GM18858 (cell line): ENCODE results near the gene CDC42EP2.
A peak's percentile ranks its signal among the peaks of the same experiment; 100 is the strongest.
"Not testable (repeated sequence)": the region's sequence is repeated elsewhere in the genome, so short reads cannot be mapped to it uniquely, and the experiment has no call there.

ENCODE experiments used
- ATAC-seq: cut with Tn5 transposase; IDR thresholded peaks from one replicate; pipeline ENCODE4 v1.9.1; 2021; ENCODE audit not compliant: unreplicated experiment

The CDC42EP2 gene

GRCh38 chr11:65317025-65317786, 2.5 kb downstream of the CDC42EP2 start:
- no peak for ATAC-seq

DNA sequence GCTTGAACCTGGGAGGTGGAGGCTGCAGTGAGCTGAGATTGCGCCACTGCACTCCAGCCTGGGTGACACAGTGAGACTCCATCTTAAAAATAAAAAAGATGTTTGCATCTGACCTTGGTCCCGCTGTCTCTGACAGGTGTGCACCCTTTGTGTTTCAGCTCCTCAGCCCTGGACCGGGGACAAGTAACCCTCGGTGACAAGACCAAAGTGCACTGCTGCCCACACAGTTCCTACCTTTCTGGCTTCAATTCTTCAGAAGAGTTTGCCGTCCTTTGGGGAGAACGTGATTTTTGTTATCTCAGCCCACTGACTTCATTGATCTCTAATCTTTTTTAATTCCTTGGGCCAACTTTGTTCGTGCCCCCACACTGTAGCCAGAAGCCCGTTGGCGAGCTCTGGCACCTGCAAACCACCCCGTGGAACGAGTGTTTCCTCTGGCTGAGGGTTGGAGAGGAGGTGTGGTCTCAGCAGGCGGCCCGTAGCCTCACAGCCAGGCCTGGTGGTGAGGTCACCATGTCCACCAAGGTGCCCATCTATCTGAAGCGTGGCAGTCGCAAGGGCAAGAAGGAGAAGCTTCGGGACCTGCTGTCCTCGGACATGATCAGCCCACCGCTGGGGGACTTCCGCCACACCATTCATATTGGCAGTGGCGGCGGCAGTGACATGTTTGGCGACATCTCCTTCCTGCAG, 5.9 kb downstream of the CDC42EP2 start:
- no peak for ATAC-seq

GRCh38 chr11:65321076-65321475, 6.4 kb downstream of the CDC42EP2 start:
- ATAC-seq, result no peak

DNA sequence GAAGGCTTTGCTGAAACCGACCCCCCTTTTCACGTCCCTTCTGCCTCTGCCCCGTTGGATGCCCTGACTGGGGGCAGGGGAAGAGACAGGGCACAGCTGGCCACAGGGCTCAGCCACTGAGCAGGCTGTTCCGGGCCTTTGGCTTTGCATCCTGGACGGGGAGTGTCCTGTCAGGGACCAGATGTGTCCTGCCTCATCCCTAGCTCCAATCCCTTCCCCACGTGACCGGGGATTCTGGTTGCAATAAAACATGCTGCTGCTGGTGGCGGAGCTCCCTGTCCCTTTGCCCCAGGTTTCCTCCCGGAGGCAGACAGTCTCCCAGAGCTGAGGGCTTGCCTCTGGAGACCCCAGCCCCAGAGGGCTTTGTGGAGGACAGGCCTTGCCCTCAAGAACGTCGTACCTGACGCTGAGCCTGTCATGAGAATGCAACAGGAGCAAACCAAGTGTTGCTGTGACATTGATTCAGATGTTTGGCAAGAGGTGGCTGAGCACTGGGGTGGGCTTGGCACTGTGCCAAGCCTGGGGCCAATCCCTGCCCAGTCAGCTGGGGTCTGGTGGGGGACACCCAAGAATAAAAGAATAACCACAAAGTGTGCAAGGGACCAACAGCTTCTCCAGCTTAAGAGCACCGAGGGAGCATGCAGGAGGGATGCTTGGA, 7.3 kb downstream of the CDC42EP2 start:
- no peak for ATAC-seq

GRCh38 chr11:65323813-65324212, 9.1 kb downstream of the CDC42EP2 start:
- no peak for ATAC-seq

DNA sequence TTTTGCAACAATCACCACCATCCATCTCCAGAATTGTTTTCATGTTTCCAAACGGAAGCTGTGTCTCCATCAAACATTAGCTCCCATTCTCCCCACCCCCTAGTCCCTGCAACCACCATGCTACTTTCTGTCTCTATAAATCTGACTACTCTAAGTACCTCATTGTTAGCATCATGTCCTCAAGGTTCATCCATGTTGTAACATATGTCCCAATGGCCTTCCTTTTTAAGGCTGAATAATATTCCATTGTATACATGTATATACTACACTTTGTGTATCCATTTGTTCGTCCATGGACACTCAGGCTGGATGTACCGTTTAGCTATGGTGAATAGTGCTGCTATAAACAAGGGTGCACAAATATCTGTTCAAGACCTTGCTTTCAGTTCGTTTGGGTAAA, 10.8 kb downstream of the CDC42EP2 start:
- ATAC-seq, result no peak

DNA sequence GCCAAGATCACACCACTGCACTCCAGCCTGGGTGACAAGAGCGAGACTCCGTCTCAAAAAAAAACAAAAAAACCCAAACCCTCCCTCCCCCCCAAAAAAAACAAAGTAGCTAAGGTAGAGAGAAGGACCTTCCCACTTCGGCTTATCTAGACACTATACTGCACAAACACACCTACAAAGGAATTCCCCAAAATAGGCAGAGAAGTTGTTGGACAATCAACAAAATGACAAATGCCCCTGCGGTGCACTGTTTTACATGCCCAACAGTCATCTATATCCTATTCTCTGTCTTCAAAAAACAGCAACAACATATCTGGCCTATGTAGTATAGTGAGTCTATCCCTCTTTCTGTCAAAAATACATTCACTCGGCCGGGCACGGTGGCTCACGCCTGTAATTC, 12.4 kb downstream of the CDC42EP2 start:
- ATAC-seq, result no peak

DNA sequence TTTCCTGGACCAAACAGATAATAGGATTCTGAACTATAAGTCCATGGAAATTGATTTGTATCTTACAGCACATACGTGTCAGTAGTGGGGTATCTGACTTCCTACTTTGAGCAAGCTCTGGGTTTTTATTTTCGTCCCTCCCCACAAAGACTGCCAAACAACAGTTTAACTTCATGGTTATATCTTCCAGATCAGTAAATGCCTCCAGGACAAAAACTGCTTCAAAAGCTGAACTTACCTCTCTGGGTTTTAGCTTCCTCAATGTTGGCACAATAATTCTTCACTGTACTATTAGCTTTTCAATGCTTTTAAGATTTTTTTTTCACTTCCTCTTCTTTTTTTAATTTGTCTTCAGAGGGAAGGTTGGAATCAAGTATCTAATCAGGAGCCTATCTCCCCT, 14.8 kb downstream of the CDC42EP2 start:
- no peak for ATAC-seq

DNA sequence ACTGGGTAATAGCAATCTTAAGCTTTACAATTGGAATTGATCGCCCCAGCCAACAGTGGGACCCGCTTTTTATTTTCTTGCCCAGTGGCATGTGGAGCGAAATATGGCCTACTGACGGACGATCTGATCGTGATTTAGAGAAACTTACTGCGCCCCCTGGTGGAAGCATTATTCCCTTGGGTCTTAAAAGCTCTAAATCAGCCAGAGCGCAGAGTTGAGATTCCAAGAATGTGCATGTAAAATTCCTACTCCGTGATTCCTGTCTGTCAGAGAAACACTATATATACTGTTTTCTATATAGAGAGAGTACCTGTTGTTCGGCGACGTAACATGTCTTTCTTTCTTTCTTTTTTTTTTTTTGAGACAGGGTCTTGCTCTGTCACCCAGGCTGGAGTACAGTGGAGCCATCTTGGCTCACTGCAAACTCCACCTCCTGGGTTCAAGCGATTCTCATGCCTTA, 15.3 kb downstream of the CDC42EP2 start:
- ATAC-seq, result no peak

DNA sequence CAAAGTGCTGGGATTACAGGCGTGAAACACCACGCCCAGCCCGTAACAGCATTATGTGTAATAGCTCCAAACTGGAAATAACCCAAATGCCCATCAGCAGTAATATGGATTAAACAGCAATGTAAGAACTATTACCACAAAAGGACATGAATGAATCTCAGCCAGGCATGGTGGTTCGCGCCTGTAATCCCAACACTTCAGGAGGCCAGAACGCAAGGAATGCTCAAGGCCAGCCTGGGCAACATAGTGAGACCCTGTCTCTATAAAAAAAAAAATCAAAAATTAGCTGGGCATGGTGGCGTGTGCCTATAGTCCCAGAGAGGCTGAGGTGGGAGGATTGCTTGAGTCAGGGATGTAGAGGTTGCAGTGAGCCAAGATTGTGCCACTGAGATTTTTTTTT, 15.9 kb downstream of the CDC42EP2 start:
- no peak for ATAC-seq

GRCh38 chr11:65332591-65332990, 17.9 kb downstream of the CDC42EP2 start:
- not testable (repeated sequence) for ATAC-seq

GRCh38 chr11:65334696-65335295, 20.1 kb downstream of the CDC42EP2 start:
- no peak for ATAC-seq

DNA sequence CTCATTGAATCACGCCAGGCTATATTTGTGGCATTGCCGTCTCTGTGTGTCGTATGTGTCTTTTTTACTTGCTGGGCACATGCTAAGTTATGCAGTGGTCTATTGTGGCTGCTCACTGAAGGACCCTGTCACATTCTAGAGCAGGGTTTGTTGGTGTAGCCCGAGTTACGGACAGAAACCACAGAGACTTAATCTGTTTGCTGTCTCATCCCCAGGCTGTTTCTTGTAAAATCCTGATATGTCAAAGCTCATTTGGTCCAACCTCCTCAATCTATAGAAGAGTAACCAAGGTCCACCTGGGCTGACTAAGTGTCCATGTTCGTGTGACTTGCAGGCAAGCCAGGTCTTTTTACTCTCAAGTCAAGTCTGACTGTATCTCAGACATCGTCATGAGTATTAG, 24.0 kb downstream of the CDC42EP2 start:
- ATAC-seq, result no peak

DNA sequence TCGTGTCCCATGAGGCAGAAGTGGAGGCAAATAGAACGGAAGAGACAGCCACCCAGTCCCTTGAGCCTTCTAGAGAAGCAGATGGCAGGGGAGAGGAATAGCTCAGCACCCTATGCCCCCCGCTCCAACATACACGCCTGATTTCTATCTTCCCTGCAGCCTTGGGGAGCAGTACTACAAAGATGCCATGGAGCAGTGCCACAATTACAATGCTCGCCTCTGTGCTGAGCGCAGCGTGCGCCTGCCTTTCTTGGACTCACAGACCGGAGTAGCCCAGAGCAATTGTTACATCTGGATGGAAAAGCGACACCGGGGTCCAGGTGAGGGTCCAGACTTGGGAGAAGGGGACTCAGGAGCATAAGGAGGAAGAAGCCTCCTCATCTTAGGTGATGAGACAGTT, 25.6 kb downstream of the CDC42EP2 start:
- ATAC-seq, result no peak

DNA sequence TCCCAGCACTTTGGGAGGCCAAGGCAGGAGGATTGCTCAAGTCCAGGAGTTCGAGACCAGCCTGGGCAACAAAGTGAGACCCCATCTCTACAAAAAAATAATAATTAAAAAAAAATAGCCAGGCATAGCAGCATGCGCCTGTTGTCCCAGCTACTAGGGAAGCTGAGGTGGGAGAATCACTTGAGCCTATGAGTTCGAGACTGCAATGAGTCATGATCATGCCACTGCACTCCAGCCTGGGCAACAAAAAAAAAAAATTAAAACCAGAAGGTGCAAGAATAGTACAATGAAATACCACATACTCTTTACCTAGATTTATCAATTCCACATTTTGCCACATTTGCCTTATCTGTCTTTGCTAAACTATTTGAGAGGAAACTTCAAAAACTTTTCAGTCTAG, 27.2 kb downstream of the CDC42EP2 start:
- no peak for ATAC-seq

- no peak for ATAC-seq
These were observed 36.8 kb downstream of the CDC42EP2 start for GRCh38 chr11:65351511-65351910.

GRCh38 chr11:65352783-65353182, 38.1 kb downstream of the CDC42EP2 start:
- no peak for ATAC-seq

GRCh38 chr11:65353376-65353775, 38.7 kb downstream of the CDC42EP2 start:
- ATAC-seq, result no peak

GRCh38 chr11:65353900-65354264, 39.2 kb downstream of the CDC42EP2 start:
- no peak for ATAC-seq

DNA sequence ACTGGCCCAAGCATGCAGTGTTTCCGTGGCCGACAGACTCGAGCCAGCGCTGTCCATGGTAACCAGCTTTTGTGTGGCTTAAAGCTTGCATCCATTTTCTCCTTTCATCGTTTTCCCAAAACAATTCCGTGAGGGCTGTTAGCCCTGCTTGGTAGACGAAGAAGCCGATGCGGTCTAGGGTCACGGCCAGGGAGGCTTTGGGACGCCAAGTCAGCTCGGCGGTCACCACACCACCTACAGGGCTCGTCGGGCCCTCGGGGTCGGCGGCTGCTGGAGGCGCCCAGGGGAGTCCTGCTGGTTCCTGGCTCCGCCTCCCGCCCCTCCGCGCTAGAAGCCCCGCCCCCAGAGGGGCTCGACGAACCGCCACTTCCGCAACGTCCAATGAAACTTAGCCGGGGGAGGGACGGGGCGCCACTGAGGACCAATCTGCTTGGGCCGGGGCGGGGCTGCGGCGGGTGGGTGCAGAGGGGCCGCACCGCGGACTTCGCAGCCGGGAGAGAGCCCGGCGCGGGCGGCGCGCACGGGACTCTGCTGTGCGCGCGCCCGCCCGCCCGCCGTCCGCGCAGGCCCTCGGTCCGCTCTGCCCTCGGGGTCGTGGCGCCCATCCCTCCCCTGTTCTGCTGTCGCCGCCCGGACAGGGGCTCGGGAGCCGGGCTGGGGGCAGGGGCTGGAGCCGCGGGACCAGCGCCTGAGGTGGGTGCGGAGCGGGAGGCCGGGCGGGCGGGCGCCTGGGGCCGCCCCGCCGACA, 39.8 kb downstream of the CDC42EP2 start, which contains the start of gene TIGD3:
Gene TIGD3, plus strand, starts transcription at position 487 of the 748 bp plus-strand sequence. CDS start 1,058 bp downstream, outside the sequence.
- ATAC-seq, result peak; percentile 52
